BLaER1 (cell line): ENCODE data around the gene YEATS2.

Experiments
- H3K27ac ChIP-seq: shearing (Covaris generic); formaldehyde crosslinking; 2 replicates; pipeline ENCODE4 v1.8.1; 2022
- H3K27me3 ChIP-seq: shearing (Covaris generic); formaldehyde crosslinking; 2 replicates; pipeline ENCODE4 v1.8.1; 2022
- H3K36me3 ChIP-seq: shearing (Covaris generic); formaldehyde crosslinking; 2 replicates; pipeline ENCODE4 v1.8.1; 2022
- H3K4me1 ChIP-seq: shearing (Covaris generic); formaldehyde crosslinking; 2 replicates; pipeline ENCODE4 v1.8.1; 2022
- H3K4me2 ChIP-seq: shearing (Covaris generic); formaldehyde crosslinking; 2 replicates; pipeline ENCODE4 v1.8.1; 2022
- H3K4me3 ChIP-seq: shearing (Covaris generic); formaldehyde crosslinking; 2 replicates; pipeline ENCODE4 v1.8.1; 2022
- H3K9ac ChIP-seq: shearing (Covaris generic); formaldehyde crosslinking; 2 replicates; pipeline ENCODE4 v1.8.1; 2022
- H3K9me3 ChIP-seq: shearing (Covaris generic); formaldehyde crosslinking; 2 replicates; pipeline ENCODE4 v1.8.1; 2022
- H4K20me1 ChIP-seq: shearing (Covaris generic); formaldehyde crosslinking; 2 replicates; pipeline ENCODE4 v1.8.1; 2022
- Cebpa-rat ChIP-seq: shearing (Covaris generic); IDR thresholded peaks from 2 replicates; pipeline ENCODE4 v1.8.1; 2022

YEATS2 gene

DNA sequence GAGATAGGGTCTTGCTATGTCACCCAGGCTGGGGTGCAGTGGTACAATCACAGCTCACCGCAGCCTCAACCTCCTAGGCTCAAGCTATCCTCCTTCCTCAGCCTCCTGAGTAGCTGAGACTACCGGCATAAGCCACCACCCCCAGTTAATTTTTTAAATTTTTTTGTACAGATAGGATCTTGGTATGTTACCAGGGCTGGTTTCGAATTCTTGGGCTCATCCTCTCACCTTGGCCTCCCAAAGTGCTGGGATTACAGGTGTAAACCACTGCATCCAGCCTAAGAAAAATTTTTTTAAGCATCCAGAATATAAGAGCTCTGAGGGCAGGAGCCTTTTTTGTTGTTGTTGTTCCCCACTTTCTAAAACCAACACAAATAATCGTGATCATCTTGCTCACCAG lies 142.2 kb downstream of the YEATS2 start:
- Histone ChIP-seq H3K4me3 (no peak overlapping the region), H3K9ac (no peak overlapping the region), H3K4me2 (no peak overlapping the region)

GRCh38 chr3:183844606-183845005 lies 147.0 kb downstream of the YEATS2 start:
- H3K27ac ChIP-seq: no peak overlapping the region
- peaks cover 90% of the 10 kb centered on the region for H3K36me3 ChIP-seq
- H3K9me3 ChIP-seq: no peaks in the 10 kb centered on the region
- no peaks in the 10 kb centered on the region for H3K4me1 ChIP-seq
- no peak for TF ChIP-seq Cebpa-rat
- H3K9ac ChIP-seq: no peak overlapping the region
- no peaks in the 10 kb centered on the region for H3K27me3 ChIP-seq
- H3K4me3 ChIP-seq: no peak overlapping the region
- 0 out of 2 replicates have a peak, but pooled peaks cover 8% of the 10 kb centered on the region for H4K20me1 ChIP-seq
- H3K4me2 ChIP-seq: no peak overlapping the region

More for the DNA sequence above, 142.2 kb downstream of the YEATS2 start:
- Histone ChIP-seq H3K4me1 (no peaks in the 10 kb centered on the region), H3K36me3 (peaks cover 93% of the 10 kb centered on the region), H3K27me3 (no peaks in the 10 kb centered on the region), H4K20me1 (peaks cover 16% of the 10 kb centered on the region), H3K9me3 (no peaks in the 10 kb centered on the region), H3K27ac (no peak overlapping the region)
- TF ChIP-seq Cebpa-rat: no peak

DNA sequence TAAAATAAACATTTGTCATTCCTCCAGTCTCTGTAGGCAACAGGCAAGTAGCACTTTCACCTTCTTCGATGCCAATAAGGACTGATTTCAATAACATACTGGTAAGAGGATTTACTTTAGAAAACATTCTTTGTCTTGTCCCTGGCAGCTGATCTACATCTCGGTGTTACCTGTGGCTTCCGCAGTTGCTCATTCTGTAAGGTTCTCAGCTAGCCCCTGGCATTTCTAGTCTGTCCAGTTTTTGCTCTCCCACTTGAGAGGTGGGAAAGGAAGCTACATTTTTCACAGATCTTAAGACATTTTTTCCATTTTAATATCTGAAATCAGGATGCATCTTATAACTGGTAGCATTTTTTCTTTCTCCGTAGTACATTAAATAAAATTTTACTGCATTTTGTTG lies 147.5 kb downstream of the YEATS2 start:
- H3K27me3 ChIP-seq: no peaks in the 10 kb centered on the region
- peaks cover 8% of the 10 kb centered on the region; the same call in 1 of the 2 replicates for H4K20me1 ChIP-seq
- H3K4me2 ChIP-seq: no peak overlapping the region
- H3K27ac ChIP-seq: no peak overlapping the region
- H3K4me3 ChIP-seq: no peak overlapping the region
- no peak overlapping the region for H3K9ac ChIP-seq
- no peaks in the 10 kb centered on the region for H3K4me1 ChIP-seq
- H3K36me3 ChIP-seq: peaks cover 88% of the 10 kb centered on the region
- no peak for TF ChIP-seq Cebpa-rat
- no peaks in the 10 kb centered on the region for H3K9me3 ChIP-seq

DNA sequence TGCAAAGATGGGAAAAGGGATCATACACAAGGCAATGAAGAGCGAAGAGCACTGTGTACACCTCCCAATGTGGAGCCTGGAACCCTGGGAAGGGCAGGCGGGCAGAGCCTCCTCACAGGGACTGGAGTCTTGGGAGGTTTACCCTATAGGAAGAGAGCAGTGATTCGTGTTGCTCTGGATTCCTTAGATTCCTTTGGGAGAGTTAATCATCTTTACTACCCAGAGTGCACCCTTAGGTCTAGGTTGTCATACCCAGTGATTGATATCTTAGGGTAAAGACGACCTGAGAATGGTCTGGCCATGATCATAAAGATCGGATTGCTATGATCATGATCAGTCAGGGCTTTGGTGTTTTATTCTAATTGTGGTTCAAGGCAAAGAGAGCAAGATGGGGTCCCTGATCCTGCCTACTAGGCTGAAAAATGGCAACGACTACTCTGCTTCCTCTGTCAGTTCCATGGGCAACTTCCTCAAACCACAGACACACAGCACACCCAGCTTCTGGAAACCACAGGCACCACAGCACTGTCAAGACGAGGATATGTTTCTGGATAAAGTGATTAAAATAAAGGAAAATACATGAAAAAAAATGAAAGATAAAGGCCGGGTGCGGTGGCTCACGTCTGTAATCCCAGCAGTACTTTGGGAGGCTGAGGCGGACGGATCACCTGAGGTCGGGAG lies 148.2 kb downstream of the YEATS2 start:
- Histone ChIP-seq H3K27ac (no peak overlapping the region), H4K20me1 (peaks cover 7% of the 10 kb centered on the region; the same call in 1 of the 2 replicates), H3K9me3 (no peaks in the 10 kb centered on the region), H3K4me1 (no peaks in the 10 kb centered on the region), H3K27me3 (no peaks in the 10 kb centered on the region), H3K4me2 (no peak overlapping the region), H3K36me3 (peaks cover 89% of the 10 kb centered on the region), H3K9ac (no peak overlapping the region), H3K4me3 (no peak overlapping the region)
- no peak for TF ChIP-seq Cebpa-rat

GRCh38 chr3:183854318-183855035 lies 156.9 kb downstream of the YEATS2 start:
- peaks cover 8% of the 10 kb centered on the region for H3K4me1 ChIP-seq
- no peak overlapping the region for H3K27ac ChIP-seq
- no peak overlapping the region for H3K4me2 ChIP-seq
- peaks cover 4% of the 10 kb centered on the region; the same call in 1 of the 2 replicates for H4K20me1 ChIP-seq
- no peak overlapping the region for H3K9ac ChIP-seq
- peaks cover 84% of the 10 kb centered on the region for H3K36me3 ChIP-seq
- H3K9me3 ChIP-seq: no peaks in the 10 kb centered on the region
- H3K4me3 ChIP-seq: no peak overlapping the region
- H3K27me3 ChIP-seq: no peaks in the 10 kb centered on the region
- no peak for TF ChIP-seq Cebpa-rat

GRCh38 chr3:183857863-183858262 lies 160.3 kb downstream of the YEATS2 start:
- Histone ChIP-seq H3K27ac (no peak overlapping the region), H3K36me3 (peaks cover 92% of the 10 kb centered on the region), H3K27me3 (no peaks in the 10 kb centered on the region), H3K4me1 (peaks cover 8% of the 10 kb centered on the region), H3K9ac (no peak overlapping the region), H3K4me3 (no peak overlapping the region), H3K4me2 (no peak overlapping the region), H4K20me1 (peaks cover 4% of the 10 kb centered on the region; the same call in 1 of the 2 replicates), H3K9me3 (no peaks in the 10 kb centered on the region)
- TF ChIP-seq Cebpa-rat: no peak
